ENCODE data around the gene TGIF1. TPM values are rescaled to one million over a fixed set of nuclear protein-coding genes. Genes with fewer than 3 reads are reported as not detected.

TGIF1 gene
- total RNA-seq, 2 experiments from 2014 or later = 38.5 to 39.4 TPM

- ChIA-PET CTCF (interaction anchor here (0.7 kb wide), 1 partner anchor 129 kb away, joined by 5 read pairs; no protein-coding TSS in a partner anchor), POLR2A (no interaction called here)
Observed at GRCh38 chr18:3426074-3426473, 23.9 kb upstream of the TGIF1 start.

- ChIA-PET CTCF (no interaction called here), POLR2A (no interaction called here)
Observed at GRCh38 chr18:3427944-3428343, 22.0 kb upstream of the TGIF1 start.

GRCh38 chr18:3429121-3429520, 20.9 kb upstream of the TGIF1 start:
- ChIA-PET POLR2A (no interaction called here), CTCF (interaction anchor here (0.7 kb wide), 1 partner anchor 165 kb away, joined by 3 read pairs; no protein-coding TSS in a partner anchor)

- ChIA-PET CTCF (no interaction called here), POLR2A (no interaction called here)
Observed at GRCh38 chr18:3434685-3435084, 15.3 kb upstream of the TGIF1 start.

DNA sequence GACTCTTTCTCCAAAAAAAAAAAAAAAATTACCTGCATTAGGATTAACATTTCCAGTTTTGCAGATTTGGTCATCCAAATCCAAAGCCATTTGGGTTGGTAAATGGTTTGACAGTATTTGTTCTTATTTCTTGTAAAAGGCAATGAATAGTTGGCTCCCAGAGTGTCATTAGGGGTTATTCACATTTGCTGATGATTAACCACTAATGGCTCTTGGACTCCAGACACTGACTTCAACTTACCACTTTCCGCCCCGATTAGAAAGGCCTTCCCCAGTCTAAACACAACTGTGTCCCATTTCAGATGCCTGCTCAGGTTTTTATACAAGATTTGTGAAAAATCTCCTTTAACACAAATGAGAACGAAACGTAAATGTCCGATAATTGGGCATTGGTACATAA, 9.6 kb upstream of the TGIF1 start:
- POLR2A ChIA-PET = no interaction called here
- CTCF ChIA-PET = no interaction called here

GRCh38 chr18:3441290-3441689, 8.7 kb upstream of the TGIF1 start:
- POLR2A ChIA-PET = interaction anchor here (0.6 kb wide), 1 partner anchor 8 kb away, joined by 3 read pairs; no protein-coding TSS in a partner anchor
- CTCF ChIA-PET = interaction anchor here (0.9 kb wide), 1 partner anchor 145 kb away, joined by 3 read pairs; no protein-coding TSS in a partner anchor

GRCh38 chr18:3442919-3443318, 7.1 kb upstream of the TGIF1 start:
- POLR2A ChIA-PET = no interaction called here
- CTCF ChIA-PET = no interaction called here

GRCh38 chr18:3444296-3444695, 5.7 kb upstream of the TGIF1 start:
- POLR2A ChIA-PET = no interaction called here
- CTCF ChIA-PET = no interaction called here

GRCh38 chr18:3444954-3445353, 5.0 kb upstream of the TGIF1 start:
- CTCF ChIA-PET = no interaction called here
- POLR2A ChIA-PET = interaction anchor here (0.6 kb wide), 1 partner anchor 89 kb away, joined by 3 read pairs; no protein-coding TSS in a partner anchor

GRCh38 chr18:3447068-3447894, 2.7 kb upstream of the TGIF1 start:
- ChIA-PET CTCF (interaction anchor here (0.7 to 1.3 kb wide), 5 partner anchors 38 to 201 kb away, joined by 3 to 6 read pairs (median 4); no protein-coding TSS in a partner anchor), POLR2A (interaction anchor here (0.6 to 1.3 kb wide), 6 partner anchors 35 to 150 kb away, joined by 3 to 7 read pairs (median 4); no protein-coding TSS in a partner anchor)

GRCh38 chr18:3447895-3448837, 1.8 kb upstream of the TGIF1 start:
- ChIA-PET POLR2A (interaction anchor here (0.6 to 1.4 kb wide), 8 partner anchors 11 to 151 kb away, joined by 3 to 7 read pairs (median 4); no protein-coding TSS in a partner anchor), CTCF (interaction anchor here (0.7 to 1.3 kb wide), 6 partner anchors 39 to 202 kb away, joined by 3 to 6 read pairs (median 4); no protein-coding TSS in a partner anchor)

DNA sequence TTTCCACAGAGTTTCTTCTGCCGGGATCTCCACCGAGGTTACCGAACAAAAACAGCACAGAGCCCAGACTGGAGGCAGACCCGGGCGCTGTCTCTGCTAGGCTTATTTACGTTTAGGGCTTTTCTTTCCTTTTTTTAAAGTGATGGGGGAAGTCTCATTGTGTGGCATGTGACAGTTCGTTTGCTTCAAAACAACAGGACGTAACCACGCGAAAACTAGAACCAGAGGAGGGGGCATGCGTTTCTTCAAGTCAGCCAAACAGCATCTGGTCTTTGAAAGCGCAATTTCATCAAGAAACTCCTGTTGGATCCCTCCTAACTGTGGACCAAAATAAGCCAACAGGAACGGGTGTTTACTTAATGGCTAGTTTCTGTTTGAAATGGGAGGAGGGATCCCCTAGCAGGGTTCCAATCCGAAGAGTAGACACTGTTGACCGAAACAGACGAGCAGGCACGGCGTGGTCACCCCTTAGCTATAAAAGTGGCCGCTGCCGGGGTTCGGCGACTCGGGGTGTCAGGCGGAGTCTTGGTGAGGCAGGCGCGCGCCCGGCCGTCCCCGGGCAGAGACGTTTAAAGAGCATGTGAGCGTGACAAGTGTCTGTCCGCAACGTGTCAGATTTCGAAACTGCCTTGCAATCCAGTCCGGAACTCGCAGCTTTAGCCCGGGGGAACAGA, 997 bp upstream of the TGIF1 start:
- ChIA-PET POLR2A (interaction anchor here (0.6 to 1.4 kb wide), 3 partner anchors 10 to 146 kb away, joined by 3 to 6 read pairs (median 3); no protein-coding TSS in a partner anchor), CTCF (interaction anchor here (1.0 kb wide), 1 partner anchor 145 kb away, joined by 5 read pairs; no protein-coding TSS in a partner anchor)

GRCh38 chr18:3449512-3450011, 410 bp upstream of the TGIF1 start:
- POLR2A ChIA-PET = interaction anchor here (1.4 kb wide), 1 partner anchor 145 kb away, joined by 6 read pairs; no protein-coding TSS in a partner anchor
- CTCF ChIA-PET = interaction anchor here (1.0 kb wide), 1 partner anchor 144 kb away, joined by 5 read pairs; no protein-coding TSS in a partner anchor

DNA sequence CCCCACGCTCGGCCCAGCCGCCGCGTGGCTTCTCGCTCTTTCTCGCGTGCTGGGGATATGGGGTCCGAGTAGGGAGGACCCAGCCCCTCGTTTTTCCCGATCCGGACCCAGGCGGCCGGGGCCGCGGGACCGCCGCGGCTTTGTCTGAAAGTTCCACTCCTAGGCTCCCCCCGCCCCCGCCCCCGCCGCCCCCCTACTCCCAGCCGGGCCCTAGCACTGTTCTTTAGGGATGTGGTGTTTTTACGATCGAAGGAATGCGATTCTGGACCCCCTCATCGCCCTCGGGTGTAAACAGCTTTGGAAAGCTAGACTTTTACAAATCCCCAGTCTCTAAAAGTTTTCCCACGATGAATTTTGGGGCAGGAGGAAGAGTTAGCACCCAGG, 819 bp downstream of the TGIF1 start:
- POLR2A ChIA-PET = interaction anchor here (0.6 to 1.4 kb wide), 3 partner anchors 135 to 145 kb away, joined by 3 to 7 read pairs (median 3); no protein-coding TSS in a partner anchor
- CTCF ChIA-PET = interaction anchor here (1.0 to 1.2 kb wide), 2 partner anchors 144 to 203 kb away, joined by 3 to 4 read pairs; partner anchors contain the start of gene MYL12A

- CTCF ChIA-PET = interaction anchor here (1.0 to 1.2 kb wide), 2 partner anchors 143 to 203 kb away, joined by 3 to 4 read pairs; partner anchors contain the start of gene MYL12A
- POLR2A ChIA-PET = interaction anchor here (0.6 to 1.4 kb wide), 3 partner anchors 134 to 145 kb away, joined by 3 to 7 read pairs (median 3); no protein-coding TSS in a partner anchor
Observed at GRCh38 chr18:3451183-3451988, 1.4 kb downstream of the TGIF1 start.

DNA sequence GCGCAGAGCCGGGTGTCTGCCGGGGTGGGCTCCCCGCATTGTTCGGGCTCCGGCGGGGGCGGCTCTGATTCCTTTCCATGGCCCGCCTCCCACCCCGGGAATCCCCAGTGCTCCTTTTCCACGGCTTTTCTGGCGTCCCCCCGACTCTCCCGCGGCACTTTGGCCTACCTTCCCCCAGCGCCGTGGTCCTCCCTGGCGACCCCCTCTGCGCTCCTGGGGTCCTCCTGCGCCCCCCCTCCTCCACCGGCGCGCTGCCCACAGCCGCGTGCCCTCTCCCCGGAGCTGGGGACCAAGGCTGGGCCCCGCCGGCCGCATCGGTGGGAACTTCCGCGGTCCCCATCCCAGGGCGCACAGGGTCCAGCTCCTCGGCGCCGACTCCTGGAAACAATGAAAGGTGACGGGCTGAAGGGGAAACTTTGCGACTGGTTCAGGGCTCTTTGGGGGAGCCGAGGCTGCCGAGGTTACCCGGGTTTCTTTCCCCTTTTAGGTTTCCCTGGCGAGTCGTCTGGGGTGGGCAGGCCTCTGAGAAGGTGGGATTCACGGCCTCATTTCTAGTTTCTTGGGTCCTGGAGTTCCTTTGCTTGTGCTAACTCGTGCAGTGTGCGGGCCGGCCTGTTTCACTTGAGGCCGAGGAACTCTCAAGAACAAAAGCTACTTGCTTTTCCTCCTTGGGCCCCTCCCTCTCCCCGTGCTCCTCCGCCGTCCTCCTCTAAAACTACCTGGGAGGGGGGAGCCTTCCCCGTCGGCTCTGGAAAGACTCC, 2.2 kb downstream of the TGIF1 start:
- POLR2A ChIA-PET = interaction anchor here (1.2 to 1.4 kb wide), 2 partner anchors 142 to 144 kb away, joined by 3 to 8 read pairs; no protein-coding TSS in a partner anchor
- CTCF ChIA-PET = interaction anchor here (0.8 to 3.6 kb wide), 6 partner anchors 71 to 155 kb away, joined by 3 to 17 read pairs (median 6); no protein-coding TSS in a partner anchor

Measured in activated CD8-positive, alpha-beta memory T cell treated with anti-CD3 and anti-CD28 coated beads for 36 hours (primary cell).